Prostate gland (tissue), 2 donors: ENCODE results near the gene KLHL6. TPM values are rescaled to one million over a fixed set of nuclear protein-coding genes. Genes with fewer than 3 reads are reported as not detected.
"Not testable (repeated sequence)": the region's sequence is repeated elsewhere in the genome, so short reads cannot be mapped to it uniquely, and the experiment has no call there.

ENCODE experiments used
- DNase-seq: peaks from one replicate; pipeline ENCODE4 v3.0.0-alpha.2; 2019; ENCODE audit warnings: low spot score
- H3K27ac ChIP-seq, 2 donors: fragments of 200-600 bp; sonication (generic); 2 replicates each; pipeline ENCODE4 v1.5.1; 2017 to 2019
- H3K27me3 ChIP-seq: fragments of 200-600 bp; sonication (generic); replicated peaks from 2 replicates; pipeline ENCODE4 v1.5.1; 2019; ENCODE audit not compliant: insufficient read depth
- H3K36me3 ChIP-seq, 2 donors: fragments of 200-600 bp; sonication (generic); 1 replicate in 1 of 2; 2 replicates in 1 of 2; pipeline versions ENCODE4 v1.5.1 to v1.8.1; 2017 to 2019
- H3K4me1 ChIP-seq: fragments of 200-600 bp; sonication (generic); replicated peaks from 2 replicates; pipeline ENCODE4 v1.5.1; 2019
- H3K4me3 ChIP-seq, 2 donors: fragments of 200-600 bp; sonication (generic); 2 replicates each; pipeline ENCODE4 v1.5.1; 2017 to 2019
- H3K9me3 ChIP-seq: fragments of 200-600 bp; sonication (generic); 2 replicates; pipeline ENCODE4 v1.5.1; 2017
- POLR2A ChIP-seq: fragments of 450-650 bp; IDR thresholded peaks from one replicate; pipeline ENCODE4 v1.6.1; 2016; ENCODE audit warnings: antibody characterized with exemption, mild to moderate bottlenecking
- POLR2AphosphoS5 ChIP-seq: sonication (generic); formaldehyde crosslinking; IDR thresholded peaks from one replicate; pipeline ENCODE4 v1.6.1; 2017; ENCODE audit warnings: antibody characterized with exemption
- WGBS: methylation state at CpG from one replicate; pipeline ENCODE4 v1.1.5; 2018; 5-methylcytosine and 5-hydroxymethylcytosine counted together
- intact Hi-C: fragments of 100-400 bp; cut with DNase I; formaldehyde crosslinking; loops from one replicate; pipeline ENCODE4 v1.14.2; 2022
- total RNA-seq, 2 donors: library from RNA; depleted of rRNA; stranded (reverse); fragments of >200 nt; gene quantifications; one replicate each; pipeline ENCODE4 v1.1.0, GENCODE V29; 2016
- TF ChIP-seq, protein P1 (sequence below), 4 experiments: fragments of 200-600 bp in 2 of 4; fragments of 450-650 bp in 2 of 4; sonication (generic) in 2 of 4; IDR thresholded peaks; 1 replicate in 3 of 4; 2 replicates in 1 of 4; pipeline ENCODE4 v1.5.1; 2016 to 2019; ENCODE audit warnings: antibody characterized with exemption in 4 of 4, mild to moderate bottlenecking in 2 of 4, moderate library complexity in 2 of 4

KLHL6 gene
- total RNA-seq, 2 donors from 2014 or later: 1.0 to 1.2 TPM

DNA sequence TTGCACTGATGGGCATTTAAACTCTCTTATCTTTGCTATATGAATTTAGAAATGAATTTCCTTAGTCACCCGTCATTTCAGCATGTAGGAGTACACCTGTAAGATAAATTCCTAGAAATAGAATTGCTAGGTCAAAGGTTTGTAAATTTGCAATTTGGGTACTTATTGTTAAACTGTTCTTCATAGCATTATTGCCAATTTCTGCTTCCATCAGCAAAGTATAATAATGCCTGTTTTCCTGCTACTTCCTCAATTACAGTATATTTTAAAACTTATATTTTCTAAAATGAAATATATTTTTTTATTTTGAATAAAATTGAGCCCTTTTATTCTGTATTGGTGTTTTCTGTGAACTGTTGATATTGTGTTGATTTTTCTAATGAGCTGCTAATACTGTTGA is 110.8 kb downstream of the KLHL6 start:
- intact Hi-C loops: no loop called here
- TF ChIP-seq POLR2A: no peak
- TF ChIP-seq, protein P1, sequence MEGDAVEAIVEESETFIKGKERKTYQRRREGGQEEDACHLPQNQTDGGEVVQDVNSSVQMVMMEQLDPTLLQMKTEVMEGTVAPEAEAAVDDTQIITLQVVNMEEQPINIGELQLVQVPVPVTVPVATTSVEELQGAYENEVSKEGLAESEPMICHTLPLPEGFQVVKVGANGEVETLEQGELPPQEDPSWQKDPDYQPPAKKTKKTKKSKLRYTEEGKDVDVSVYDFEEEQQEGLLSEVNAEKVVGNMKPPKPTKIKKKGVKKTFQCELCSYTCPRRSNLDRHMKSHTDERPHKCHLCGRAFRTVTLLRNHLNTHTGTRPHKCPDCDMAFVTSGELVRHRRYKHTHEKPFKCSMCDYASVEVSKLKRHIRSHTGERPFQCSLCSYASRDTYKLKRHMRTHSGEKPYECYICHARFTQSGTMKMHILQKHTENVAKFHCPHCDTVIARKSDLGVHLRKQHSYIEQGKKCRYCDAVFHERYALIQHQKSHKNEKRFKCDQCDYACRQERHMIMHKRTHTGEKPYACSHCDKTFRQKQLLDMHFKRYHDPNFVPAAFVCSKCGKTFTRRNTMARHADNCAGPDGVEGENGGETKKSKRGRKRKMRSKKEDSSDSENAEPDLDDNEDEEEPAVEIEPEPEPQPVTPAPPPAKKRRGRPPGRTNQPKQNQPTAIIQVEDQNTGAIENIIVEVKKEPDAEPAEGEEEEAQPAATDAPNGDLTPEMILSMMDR (IDR thresholded peaks at IDR 0.05): no peak
- no peak for TF ChIP-seq POLR2AphosphoS5
- no peaks in the 10 kb centered on the region for H3K36me3 ChIP-seq
- H3K27ac ChIP-seq: no peak overlapping the region
- DNase-seq: no peak
- H3K4me3 ChIP-seq: no peak overlapping the region
- no peaks in the 10 kb centered on the region for H3K27me3 ChIP-seq
- WGBS: 91% methylated on average over 1 of the region's 1 CpG
- no peaks in the 10 kb centered on the region for H3K4me1 ChIP-seq
- H3K9me3 ChIP-seq: no peaks in the 10 kb centered on the region

DNA sequence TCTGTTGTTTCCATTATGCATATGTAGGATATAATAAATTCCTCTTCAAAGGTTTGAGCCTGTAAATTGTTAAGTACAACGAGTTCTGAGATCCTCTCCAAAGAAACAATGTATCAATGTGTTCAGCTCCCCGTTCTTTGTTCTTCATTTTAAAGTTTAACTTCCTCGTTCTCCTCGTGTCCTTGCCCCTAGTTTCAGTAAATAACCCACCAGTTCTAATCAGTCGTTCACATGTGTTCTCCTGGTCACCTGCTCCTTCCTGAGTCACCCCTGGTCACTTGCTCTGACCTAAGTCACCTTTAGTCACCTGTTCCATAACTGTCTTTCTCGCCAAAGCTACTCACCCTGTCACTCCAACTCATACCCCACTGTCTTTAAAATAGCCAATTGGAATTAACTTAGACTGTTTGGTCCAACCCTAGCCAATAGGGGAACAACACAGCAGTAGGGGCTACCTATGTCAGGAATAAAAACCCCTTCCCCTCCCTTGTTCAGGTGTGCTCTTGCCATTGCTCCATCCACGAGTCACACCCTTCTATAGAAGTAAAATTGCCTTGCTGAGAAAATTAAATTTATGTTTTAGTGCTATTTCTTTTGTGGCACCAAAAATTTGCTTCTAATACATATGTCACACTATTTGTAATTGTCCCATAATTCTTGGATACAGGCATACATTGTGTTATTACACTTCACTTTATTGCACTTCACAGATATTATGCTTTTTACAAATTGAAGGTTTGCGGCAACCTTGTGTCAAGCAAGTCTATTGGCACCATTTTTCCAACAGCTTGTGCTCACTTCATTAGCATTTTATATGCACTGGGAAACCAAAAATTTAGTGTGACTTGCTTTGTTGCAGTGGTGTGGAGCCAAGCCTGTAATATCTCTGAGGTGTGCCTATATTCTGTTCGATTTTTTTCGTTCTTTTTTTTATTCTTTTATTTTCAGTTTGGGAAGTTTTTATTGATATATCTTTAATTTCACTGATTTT is 111.8 kb downstream of the KLHL6 start:
- no peak for DNase-seq
- no peaks in the 10 kb centered on the region for H3K27me3 ChIP-seq
- no peaks in the 10 kb centered on the region for H3K9me3 ChIP-seq
- intact Hi-C loops: no loop called here
- 83% methylated on average over 10 of the region's 10 CpGs for WGBS
- H3K4me3 ChIP-seq: no peak overlapping the region
- no peaks in the 10 kb centered on the region for H3K4me1 ChIP-seq
- TF ChIP-seq POLR2A (no peak), POLR2AphosphoS5 (no peak)
- TF ChIP-seq, protein P1 (IDR thresholded peaks at IDR 0.05): no peak
- no peaks in the 10 kb centered on the region for H3K36me3 ChIP-seq
- no peak overlapping the region for H3K27ac ChIP-seq

DNA sequence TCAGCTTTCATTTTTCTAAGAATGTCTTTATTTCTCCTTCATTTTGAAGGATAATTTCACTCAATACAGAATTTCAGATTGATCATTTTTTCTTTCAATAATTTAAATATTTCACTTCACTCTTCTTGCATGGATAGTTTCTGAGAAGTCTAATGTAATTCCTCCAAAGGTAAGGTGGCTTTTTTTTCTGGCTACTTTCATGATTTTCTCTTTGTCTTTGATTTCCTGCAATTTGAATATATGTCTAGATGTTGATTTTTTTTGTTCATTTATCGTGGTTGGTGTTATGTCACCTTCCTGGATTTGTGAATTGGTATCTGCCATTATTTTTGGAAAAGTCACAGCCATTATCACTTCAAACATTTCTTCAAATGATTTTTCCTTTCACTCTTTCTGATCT is 112.5 kb downstream of the KLHL6 start:
- intact Hi-C loops: no loop called here
- Histone ChIP-seq H3K27ac (no peak overlapping the region), H3K9me3 (no peaks in the 10 kb centered on the region)

DNA sequence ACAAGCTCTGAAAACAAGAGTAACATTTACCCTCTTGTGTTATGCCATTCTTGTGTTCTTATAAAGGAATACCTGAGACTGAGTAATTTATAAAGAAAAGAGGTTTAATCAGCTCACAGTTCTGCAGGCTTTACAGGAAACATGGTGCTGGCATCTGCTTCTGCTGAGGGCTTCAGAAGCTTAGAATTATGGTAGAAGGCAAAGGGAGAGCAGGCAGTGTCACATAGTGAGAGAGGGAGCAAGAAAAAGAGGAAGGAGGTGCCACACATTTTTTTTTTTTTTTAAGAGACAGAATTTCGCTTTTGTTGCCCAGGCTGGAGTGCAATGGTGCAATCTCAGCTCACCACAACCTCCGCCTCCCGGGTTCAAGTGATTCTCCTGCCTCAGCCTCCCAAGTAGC is 115.0 kb downstream of the KLHL6 start:
- intact Hi-C loops: not testable (repeated sequence)

More for the DNA sequence above, 112.5 kb downstream of the KLHL6 start:
- Histone ChIP-seq H3K4me1 (no peaks in the 10 kb centered on the region), H3K4me3 (no peak overlapping the region), H3K36me3 (no peaks in the 10 kb centered on the region), H3K27me3 (no peaks in the 10 kb centered on the region)
- no peak for DNase-seq
- 85% methylated on average over 1 of the region's 1 CpG for WGBS
- TF ChIP-seq, protein P1 (IDR thresholded peaks at IDR 0.05): no peak
- TF ChIP-seq POLR2A (no peak), POLR2AphosphoS5 (no peak)

DNA sequence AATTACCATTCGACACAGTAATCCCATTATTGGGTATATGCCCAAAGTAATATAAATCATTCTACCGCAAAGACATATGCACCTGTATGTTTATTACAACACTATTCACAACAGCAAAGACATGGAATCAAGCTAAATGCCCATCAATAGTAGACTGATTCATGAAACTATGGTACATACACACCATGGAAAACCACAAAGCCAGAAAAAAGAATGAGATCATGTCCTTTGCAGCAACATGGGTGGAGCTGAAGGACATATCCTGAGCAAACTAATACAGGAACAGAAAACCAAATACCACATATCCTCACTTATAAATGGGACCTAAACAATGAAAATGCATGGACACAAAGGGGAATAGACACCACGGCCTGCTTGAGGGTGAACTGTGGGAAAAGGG is 116.0 kb downstream of the KLHL6 start:
- whole genome bisulfite sequencing: 79% methylated on average over 3 of the region's 3 CpGs
- no peaks in the 10 kb centered on the region for H3K4me1 ChIP-seq
- H3K9me3 ChIP-seq: no peaks in the 10 kb centered on the region
- no peak overlapping the region for H3K27ac ChIP-seq
- DNase-seq: no peak
- H3K27me3 ChIP-seq: no peaks in the 10 kb centered on the region
- H3K4me3 ChIP-seq: no peak overlapping the region
- TF ChIP-seq POLR2A (no peak), POLR2AphosphoS5 (no peak)
- TF ChIP-seq, protein P1 (IDR thresholded peaks at IDR 0.05): no peak
- no peaks in the 10 kb centered on the region for H3K36me3 ChIP-seq
- intact Hi-C loops: no loop called here

More for the DNA sequence above, 115.0 kb downstream of the KLHL6 start:
- not testable (repeated sequence) for H3K36me3 ChIP-seq, H3K27me3 ChIP-seq, H3K27ac ChIP-seq, H3K4me3 ChIP-seq, H3K4me1 ChIP-seq, H3K9me3 ChIP-seq, DNase-seq
- 93% methylated on average over 3 of the region's 3 CpGs for WGBS
